Measurements from ENCODE around the gene DDAH1. TPM values are rescaled to one million over a fixed set of nuclear protein-coding genes. Genes with fewer than 3 reads are reported as not detected.
A peak's percentile ranks its signal among the peaks of the same experiment; 100 is the strongest.

The DDAH1 gene
- total and polyA plus RNA-seq, 2 of the 4 experiments (the other 2 are of a cell fraction), result 78.0 to 94.5 TPM

GRCh38 chr1:85360730-85361493 is 104.0 kb downstream of the DDAH1 start:
- Histone ChIP-seq H3K4me1 (ENCODE audit: control insufficient read depth, insufficient read depth, low read length) (peaks cover 15% of the 10 kb centered on the region), H3K79me1 (ENCODE audit: low read depth in 1 of 2, low read length in 2 of 2) (peaks cover 28 to 69% of the 10 kb centered on the region in 2 experiments), H4K91ac (ENCODE audit: insufficient read depth, low read depth, low read length) (peak overlapping the region; percentile 43; the same call in 1 of the 2 replicates), H4K5ac (ENCODE audit: low read depth, low read length) (peak overlapping the region; percentile 2; the same call in 1 of the 2 replicates), H3K4me3 (ENCODE audit: insufficient read depth, low read depth, low read length) (no peak overlapping the region), H3K14ac (replicated peaks; ENCODE audit: low read depth, low read length) (peak overlapping the region; percentile 75; the same call in 1 of the 2 replicates), H3K9me3 (ENCODE audit: control insufficient read depth, insufficient read depth, low read length) (no peaks in the 10 kb centered on the region), H3K23ac (ENCODE audit: low read depth, low read length) (peak overlapping the region; percentile 62), H2BK15ac (ENCODE audit: low read depth, low read length) (peak overlapping the region; percentile 28; the same call in 1 of the 3 replicates), H2AFZ (replicated peaks; ENCODE audit: low read length, poor library complexity) (no peak overlapping the region), H2BK120ac (ENCODE audit: low read depth, low read length) (peak overlapping the region; percentile 76), H3K4ac (ENCODE audit: low read depth, low read length) (peak overlapping the region; percentile 67), H3K9ac (ENCODE audit: low read depth, low read length) (peak overlapping the region; percentile 50; the same call in 1 of the 2 replicates), H3K56ac (ENCODE audit: extremely low read depth, insufficient read depth, low read length) (no peak overlapping the region; the same call in 1 of the 2 replicates), H4K20me1 (ENCODE audit: insufficient read depth, low read length) (no peaks in the 10 kb centered on the region), H3K18ac (ENCODE audit: low read depth, low read length) (peak overlapping the region; percentile 14), H3K27me3 (ENCODE audit: control insufficient read depth, insufficient read depth, low read length) (no peaks in the 10 kb centered on the region), H3K27ac (ENCODE audit: insufficient read depth, low read length) (peak overlapping the region; percentile 70), H2BK5ac (ENCODE audit: low read depth, low read length, poor library complexity, severe bottlenecking) (peak overlapping the region; percentile 97), H4K8ac (ENCODE audit: low read depth in 2 of 2, low read length in 2 of 2) (peak overlapping the region in 1 of 2 experiments; percentile 69; a peak in 2 of 4 replicates), H2AK9ac (replicated peaks; ENCODE audit: low read depth, low read length, poor library complexity) (no peak overlapping the region), H2AK5ac (ENCODE audit: low read depth, low read length) (peak overlapping the region; percentile 37; the same call in 1 of the 2 replicates), H3K36me3 (ENCODE audit: control insufficient read depth, insufficient read depth, low read length) (peaks cover 3% of the 10 kb centered on the region; the same call in 1 of the 2 replicates), H2BK20ac (ENCODE audit: low read depth, low read length) (peak overlapping the region; percentile 48; the same call in 1 of the 2 replicates), H3K4me2 (ENCODE audit: low read depth, low read length) (peak overlapping the region; percentile 44), H3K9me1 (ENCODE audit: insufficient read depth, low read length) (peaks cover 13% of the 10 kb centered on the region)
- 14% methylated on average over 1 of the region's 3 CpGs; no CpG with 5 or more reads in 1 of the 2 experiments for WGBS, 2 experiments (ENCODE audit: extremely low coverage in 2 of 2, insufficient read length in 1 of 2)
- POLR2A ChIA-PET (ENCODE audit: unreplicated experiment), result interaction anchor here (0.8 kb wide), 1 partner anchor 84 kb away, joined by 3 read pairs; the partner anchor contains the start of gene BCL10
- DNase-seq (peak; percentile 87), ATAC-seq (ENCODE audit: low read depth) (peak; percentile 68)
- no peak for TF ChIP-seq BHLHE40 (IDR thresholded peaks at IDR 0.05; ENCODE audit: low read depth, low read length)
- no peak for TF ChIP-seq POLR2A (IDR thresholded peaks at IDR 0.05; ENCODE audit: low read depth, low read length)
- TF ChIP-seq FOS (IDR thresholded peaks at IDR 0.05; ENCODE audit: low read depth, low read length), result no peak
- TF ChIP-seq MXI1 (IDR thresholded peaks at IDR 0.05; ENCODE audit: borderline replicate concordance, low read depth, low read length), result peak; percentile 19; the same call in 1 of the 2 replicates
- no peak for TF ChIP-seq ELK1 (IDR thresholded peaks at IDR 0.05; ENCODE audit: borderline replicate concordance, low read depth, low read length)
- TF ChIP-seq RAD21 (IDR thresholded peaks at IDR 0.05; ENCODE audit: low read length), result no peak
- 0 out of 2 replicates have a peak, but pooled peaks have one; percentile 67 for TF ChIP-seq CHD1 (IDR thresholded peaks at IDR 0.05; ENCODE audit: low read depth, low read length)
- TF ChIP-seq MAFK (IDR thresholded peaks at IDR 0.05; ENCODE audit: low read depth, low read length), result no peak
- TF ChIP-seq SMC3 (IDR thresholded peaks at IDR 0.05; ENCODE audit: low read depth, low read length), result no peak
- TF ChIP-seq RCOR1 (IDR thresholded peaks at IDR 0.05; ENCODE audit: insufficient replicate concordance, low read length), result no peak
- TF ChIP-seq RFX5 (IDR thresholded peaks at IDR 0.05; ENCODE audit: low read depth, low read length), result no peak
- no TSS peak for BruUV-seq (replicated peaks)
- dilution Hi-C loops (cut with HindIII; ENCODE audit: low sequenced_read_pairs, unreplicated experiment) (no loop called here), intact Hi-C loops (cut with micrococcal nuclease) (loop anchor here (5.0 kb wide), 1 partner anchor 101 kb away; no protein-coding TSS in a partner anchor), in situ Hi-C loops (cut with MboI; ENCODE audit: low sequenced_read_pairs) (no loop called here)
- CTCF ChIA-PET, result interaction anchor here (1.2 kb wide), 1 partner anchor 8 kb away, joined by 7 read pairs; no protein-coding TSS in a partner anchor
